HUDEP-2 (cell line): ENCODE data around the gene AP5S1.

Experiments
- DNase-seq, 76 experiments: peaks; one replicate each; lab custom pipeline; 2025; ENCODE audit not compliant: unreplicated experiment in 76 of 76; lab: John Stamatoyannopoulos, UW

Gene AP5S1

DNA sequence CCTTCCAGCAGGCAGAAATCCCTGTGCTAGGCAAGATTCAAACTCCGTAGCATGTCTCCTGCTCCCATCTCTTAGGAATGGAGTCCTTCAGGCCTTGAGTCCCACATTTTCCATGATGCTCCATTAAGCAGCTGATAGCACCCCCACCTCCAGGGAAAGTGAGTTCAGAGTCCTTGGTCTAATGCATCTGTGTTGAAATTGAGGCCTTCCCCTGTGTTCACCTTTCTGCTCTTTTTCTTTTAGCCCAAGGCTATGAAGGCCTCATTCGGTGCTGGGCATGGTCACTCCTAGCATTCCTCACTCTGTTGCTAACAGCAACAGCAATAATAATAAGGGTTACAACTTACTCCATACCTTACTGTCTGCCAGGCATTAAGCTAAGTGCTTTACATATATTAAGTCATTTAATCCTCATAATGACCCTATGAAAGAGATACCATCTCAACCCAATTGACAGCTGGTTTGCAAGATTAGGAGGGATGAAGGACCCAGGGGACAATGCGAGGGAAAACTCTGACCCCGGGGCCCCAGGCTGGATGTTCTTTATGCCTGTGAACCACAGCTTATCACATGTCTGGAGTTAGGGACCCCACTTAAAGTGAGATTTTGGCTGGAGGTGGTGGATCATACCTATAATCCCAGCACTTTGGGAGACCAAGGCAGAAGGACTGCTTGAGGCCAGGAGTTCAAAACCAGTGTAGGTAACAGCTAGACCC is 51.4 kb downstream of the AP5S1 start:
- no peak for DNase-seq

DNA sequence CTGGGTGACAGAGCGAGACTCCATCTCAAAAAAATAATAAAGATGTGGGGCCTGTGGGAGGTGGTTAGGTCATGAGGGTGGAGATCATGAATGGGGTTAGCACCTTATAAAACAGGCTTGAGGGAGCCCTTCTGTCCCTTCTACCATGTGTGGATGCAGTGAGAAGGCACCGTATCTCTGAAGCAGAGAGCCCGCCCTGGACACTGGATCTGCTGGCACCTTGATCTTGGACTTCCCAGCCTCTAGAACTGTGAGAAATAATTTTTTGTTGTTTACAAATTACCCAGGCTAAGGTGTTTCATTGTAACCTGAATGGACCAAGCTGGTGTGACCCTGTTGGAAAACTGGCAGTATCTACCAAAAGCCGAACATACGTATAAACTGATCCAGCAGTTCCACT is 53.2 kb downstream of the AP5S1 start:
- DNase-seq, result no peak

GRCh38 chr20:3874194-3874844 is 54.0 kb downstream of the AP5S1 start:
- no peak for DNase-seq

DNA sequence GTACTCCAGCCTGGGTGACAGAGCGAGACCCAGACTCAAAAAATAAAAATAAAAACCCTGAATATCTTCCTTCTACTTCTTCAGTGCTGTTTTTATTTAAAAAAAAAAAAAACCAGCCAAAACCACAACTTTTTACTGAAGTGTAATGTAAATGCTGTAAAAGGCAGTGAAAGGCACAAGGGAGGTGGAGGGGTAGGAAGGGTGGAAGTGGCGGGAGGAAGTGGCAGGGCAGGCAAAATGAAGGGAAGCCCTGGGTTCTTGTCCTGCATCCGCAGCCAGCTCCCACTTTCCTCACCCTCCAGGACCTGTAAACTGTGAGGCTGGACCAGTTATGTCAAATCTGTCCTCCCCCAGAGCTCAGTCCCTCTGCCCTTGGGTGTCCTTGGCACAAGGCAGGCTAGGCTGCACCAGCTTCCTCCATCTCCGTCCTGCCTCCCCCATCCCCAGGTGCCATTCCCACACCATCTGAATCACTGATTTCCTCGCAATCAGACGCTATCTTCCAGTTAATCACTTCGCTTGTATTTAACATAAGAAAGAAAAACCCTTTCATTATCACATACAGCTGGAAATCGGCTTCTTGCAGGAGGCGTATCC is 55.1 kb downstream of the AP5S1 start:
- DNase-seq, result no peak

DNA sequence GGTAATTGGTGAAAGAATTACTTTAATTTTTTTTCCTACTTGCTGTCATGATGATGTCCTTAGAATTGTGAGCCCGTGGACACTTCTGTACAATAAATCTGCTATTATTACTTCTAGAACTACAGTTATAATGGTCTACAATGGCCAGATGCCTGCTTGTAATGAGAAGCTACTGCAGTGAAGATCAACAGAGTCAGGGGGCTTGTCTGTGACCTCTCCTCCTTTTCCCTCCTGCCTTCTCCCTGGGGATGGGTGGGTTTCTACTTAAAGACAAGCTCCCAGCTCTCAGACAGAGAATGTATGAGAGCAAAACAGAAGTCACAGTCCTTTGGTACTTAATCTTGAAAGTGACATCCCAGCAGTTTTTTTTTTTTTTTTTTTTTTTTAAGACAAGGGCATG is 55.7 kb downstream of the AP5S1 start:
- no peak for DNase-seq

DNA sequence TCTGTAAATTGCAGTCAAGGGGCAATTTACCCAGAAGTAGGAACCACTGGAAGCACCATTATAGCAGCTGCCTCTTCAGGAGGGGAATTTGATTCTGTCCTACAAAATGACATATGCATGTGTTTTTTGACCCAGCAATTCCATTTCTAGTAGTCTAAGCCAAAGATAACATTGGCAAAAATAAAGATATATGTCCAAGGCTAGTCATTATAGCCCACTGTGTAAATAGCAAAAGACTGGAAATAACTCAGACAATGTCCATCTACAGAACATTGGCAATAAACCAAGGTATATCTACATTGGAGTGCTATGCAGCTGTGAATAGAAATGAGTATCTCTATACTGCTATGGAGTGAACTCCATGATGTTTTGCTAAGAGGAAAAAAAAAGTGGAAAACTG is 56.3 kb downstream of the AP5S1 start:
- DNase-seq, result no peak
